ENCODE data around the gene ARHGEF11. TPM values are rescaled to one million over a fixed set of nuclear protein-coding genes. Genes with fewer than 3 reads are reported as not detected.
A peak's percentile ranks its signal among the peaks of the same experiment; 100 is the strongest.

ARHGEF11 gene
- total RNA-seq, 1 donor from 2014 or later: 12.4 TPM

- no peak overlapping the region for H3K4me3 ChIP-seq (ENCODE audit: low read depth, low read length)
- DNase-seq (ENCODE audit: low read depth) (no peak), FAIRE-seq (no peak)
- no peaks in the 10 kb centered on the region for H3K27me3 ChIP-seq (ENCODE audit: control insufficient read depth, insufficient read depth, low read length)
- H3K36me3 ChIP-seq (ENCODE audit: control insufficient read depth, insufficient read depth, low read length): peaks cover 21% of the 10 kb centered on the region
- TF ChIP-seq CTCF (IDR thresholded peaks at IDR 0.05; ENCODE audit: insufficient read depth, low read length, severe bottlenecking): no peak
Observed at GRCh38 chr1:156909671-156910070, 135.9 kb downstream of the ARHGEF11 start.

- FAIRE-seq (peak; percentile 18), DNase-seq (ENCODE audit: low read depth) (no peak)
- H3K36me3 ChIP-seq (ENCODE audit: control insufficient read depth, insufficient read depth, low read length): peaks cover 16% of the 10 kb centered on the region
- no peak overlapping the region for H3K4me3 ChIP-seq (ENCODE audit: low read depth, low read length)
- H3K27me3 ChIP-seq (ENCODE audit: control insufficient read depth, insufficient read depth, low read length): no peaks in the 10 kb centered on the region
- TF ChIP-seq CTCF (IDR thresholded peaks at IDR 0.05; ENCODE audit: insufficient read depth, low read length, severe bottlenecking): no peak
Observed at GRCh38 chr1:156908955-156909354, 136.6 kb downstream of the ARHGEF11 start.

GRCh38 chr1:156908541-156908940 lies 137.0 kb downstream of the ARHGEF11 start:
- peaks cover 12% of the 10 kb centered on the region for H3K36me3 ChIP-seq (ENCODE audit: control insufficient read depth, insufficient read depth, low read length)
- FAIRE-seq: no peak
- no peaks in the 10 kb centered on the region for H3K27me3 ChIP-seq (ENCODE audit: control insufficient read depth, insufficient read depth, low read length)
- no peak for DNase-seq (ENCODE audit: low read depth)
- no peak for TF ChIP-seq CTCF (IDR thresholded peaks at IDR 0.05; ENCODE audit: insufficient read depth, low read length, severe bottlenecking)
- H3K4me3 ChIP-seq (ENCODE audit: low read depth, low read length): peak overlapping the region; percentile 66

DNA sequence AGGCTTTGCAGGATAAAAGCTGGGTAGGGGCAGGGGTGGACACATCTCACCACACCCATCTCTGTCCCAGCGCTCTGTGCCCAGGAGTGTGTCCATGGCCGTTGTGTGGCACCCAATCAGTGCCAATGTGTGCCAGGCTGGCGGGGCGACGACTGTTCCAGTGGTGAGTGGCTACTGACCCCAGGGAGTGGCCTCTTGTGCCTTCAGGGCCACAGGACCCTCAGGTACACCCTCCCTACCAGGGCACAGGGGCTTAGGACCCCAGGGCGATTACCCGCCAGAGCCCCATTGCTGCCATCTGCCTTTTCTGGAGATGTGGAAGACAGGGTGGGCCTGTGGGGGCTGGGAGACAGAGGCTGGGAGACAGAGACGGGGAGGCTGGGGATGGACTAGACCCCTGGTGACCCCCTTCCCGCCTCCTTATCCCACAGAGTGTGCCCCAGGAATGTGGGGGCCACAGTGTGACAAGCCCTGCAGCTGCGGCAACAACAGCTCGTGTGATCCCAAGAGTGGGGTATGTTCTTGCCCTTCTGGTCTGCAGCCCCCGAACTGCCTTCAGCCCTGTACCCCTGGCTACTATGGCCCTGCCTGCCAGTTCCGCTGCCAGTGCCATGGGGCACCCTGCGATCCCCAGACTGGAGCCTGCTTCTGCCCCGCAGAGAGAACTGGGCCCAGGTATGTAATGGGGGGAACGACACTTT lies 139.2 kb downstream of the ARHGEF11 start:
- peaks cover 7% of the 10 kb centered on the region for H3K36me3 ChIP-seq (ENCODE audit: control insufficient read depth, insufficient read depth, low read length)
- H3K27me3 ChIP-seq (ENCODE audit: control insufficient read depth, insufficient read depth, low read length): no peaks in the 10 kb centered on the region
- FAIRE-seq (no peak), DNase-seq (ENCODE audit: low read depth) (no peak)
- no peak overlapping the region for H3K4me3 ChIP-seq (ENCODE audit: low read depth, low read length)
- no peak for TF ChIP-seq CTCF (IDR thresholded peaks at IDR 0.05; ENCODE audit: insufficient read depth, low read length, severe bottlenecking)

DNA sequence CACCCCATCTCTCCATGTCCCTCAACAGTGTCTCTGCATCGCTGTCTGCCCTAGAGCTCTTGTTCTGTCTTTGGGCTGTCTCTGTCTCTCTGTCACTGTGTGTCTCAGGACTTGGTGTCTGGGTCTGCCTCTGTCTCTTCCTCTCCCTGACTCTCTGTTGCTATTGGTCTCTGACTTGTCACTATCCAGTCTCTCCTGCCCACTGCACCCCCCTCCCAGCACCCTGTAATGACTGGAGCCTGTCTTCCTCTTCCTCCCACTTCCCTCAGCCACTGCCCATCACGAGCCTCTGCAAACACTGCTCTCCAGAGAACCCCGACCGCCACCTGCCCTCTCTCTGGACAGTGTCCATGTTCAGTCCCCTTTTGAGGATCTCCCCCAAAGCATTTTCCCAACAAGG lies 139.9 kb downstream of the ARHGEF11 start:
- FAIRE-seq: no peak
- Histone ChIP-seq H3K27me3 (ENCODE audit: control insufficient read depth, insufficient read depth, low read length) (no peaks in the 10 kb centered on the region), H3K36me3 (ENCODE audit: control insufficient read depth, insufficient read depth, low read length) (peaks cover 7% of the 10 kb centered on the region), H3K4me3 (ENCODE audit: low read depth, low read length) (no peak overlapping the region)
- no peak for TF ChIP-seq CTCF (IDR thresholded peaks at IDR 0.05; ENCODE audit: insufficient read depth, low read length, severe bottlenecking)
- DNase-seq (ENCODE audit: low read depth): no peak

GRCh38 chr1:156905176-156905575 lies 140.4 kb downstream of the ARHGEF11 start:
- DNase-seq (ENCODE audit: low read depth): no peak
- no peak for FAIRE-seq
- peaks cover 7% of the 10 kb centered on the region for H3K36me3 ChIP-seq (ENCODE audit: control insufficient read depth, insufficient read depth, low read length)
- H3K4me3 ChIP-seq (ENCODE audit: low read depth, low read length): no peak overlapping the region
- TF ChIP-seq CTCF (IDR thresholded peaks at IDR 0.05; ENCODE audit: insufficient read depth, low read length, severe bottlenecking): no peak
- H3K27me3 ChIP-seq (ENCODE audit: control insufficient read depth, insufficient read depth, low read length): no peaks in the 10 kb centered on the region
